HK-2 (cell line): ENCODE results near the gene HPS5.

ENCODE experiments used
- DNase-seq: peaks from one replicate; pipeline ENCODE4 v3.0.0-alpha.2; 2018; ENCODE audit not compliant: unreplicated experiment

Gene HPS5

GRCh38 chr11:18235394-18236334 is 86.3 kb downstream of the HPS5 start:
- DNase-seq, result no peak

GRCh38 chr11:18233912-18234311 is 88.0 kb downstream of the HPS5 start:
- no peak for DNase-seq

- DNase-seq, result no peak
Measured at GRCh38 chr11:18230859-18231258, 91.1 kb downstream of the HPS5 start.

- no peak for DNase-seq
Measured at GRCh38 chr11:18229501-18229900, 92.4 kb downstream of the HPS5 start.
